Testis (tissue), 3 donors: ENCODE measurements around the gene PIGL. TPM values are rescaled to one million over a fixed set of nuclear protein-coding genes. Genes with fewer than 3 reads are reported as not detected.

Source experiments
- DNase-seq: peaks from one replicate; pipeline ENCODE4 v3.0.0-alpha.2; 2019
- H3K27ac ChIP-seq, 2 donors: fragments of 200-600 bp; sonication (generic); one replicate each; pipeline ENCODE4 v1.5.1; 2019
- H3K27me3 ChIP-seq: fragments of 200-600 bp; sonication (generic); one replicate; pipeline ENCODE4 v1.5.1; 2019
- H3K36me3 ChIP-seq: fragments of 200-600 bp; sonication (generic); one replicate; pipeline ENCODE4 v1.5.1; 2017; ENCODE audit warnings: low read depth; ENCODE audit errors: missing control alignments
- H3K4me1 ChIP-seq: fragments of 200-600 bp; sonication (generic); one replicate; pipeline ENCODE4 v1.5.1; 2019
- H3K4me3 ChIP-seq, 2 donors: fragments of 200-600 bp; sonication (generic); one replicate each; pipeline ENCODE4 v1.5.1; 2017 to 2019
- H3K9me3 ChIP-seq: fragments of 200-600 bp; sonication (generic); one replicate; pipeline ENCODE4 v1.5.1; 2017
- CTCF ChIP-seq, 3 experiments: fragments of 450-650 bp in 2 of 3; fragments of 200-600 bp in 1 of 3; sonication (generic) in 1 of 3; IDR thresholded peaks; one replicate each; pipeline ENCODE4 v1.5.1; 2016 to 2019; ENCODE audit warnings: antibody characterized with exemption in 3 of 3, mild to moderate bottlenecking in 2 of 3, moderate library complexity in 1 of 3
- POLR2A ChIP-seq: fragments of 450-650 bp; IDR thresholded peaks from one replicate; pipeline ENCODE4 v1.6.1; 2017; ENCODE audit warnings: antibody characterized with exemption, mild to moderate bottlenecking, moderate library complexity
- WGBS, 2 donors: methylation state at CpG; one replicate each; pipeline ENCODE4 v1.1.5; 2018; 5-methylcytosine and 5-hydroxymethylcytosine counted together
- intact Hi-C: fragments of 100-400 bp; cut with DNase I; formaldehyde crosslinking; loops from one replicate; pipeline ENCODE4 v1.15.1; 2023; ENCODE audit warnings: low total_unique reads
- polyA plus RNA-seq: library from polyadenylated mRNA; stranded (reverse); fragments of 350-450 nt; fragmentation: Illumina TruSeq; extraction: RNeasy Lipid Tissue Mini Kit (QIAGEN cat#74804); gene quantifications from one replicate; pipeline ENCODE4 v1.2.3, GENCODE V29; 2014; ENCODE audit warnings: low read depth, low replicate concordance; ENCODE audit not compliant: insufficient read depth
- total RNA-seq, 2 donors: library from RNA; depleted of rRNA; stranded (reverse); fragments of >200 nt; gene quantifications; one replicate each; pipeline ENCODE4 v1.2.3, GENCODE V29; 2016

The PIGL gene
- total and polyA plus RNA-seq, 3 donors from 2014 or later, result 31.3 to 93.9 (median 74.1) TPM

GRCh38 chr17:16313139-16314090 lies 96.4 kb downstream of the PIGL start:
- Histone ChIP-seq H3K9me3 (no peaks in the 10 kb centered on the region), H3K36me3 (no peaks in the 10 kb centered on the region), H3K4me3 (no peak overlapping the region), H3K27me3 (no peaks in the 10 kb centered on the region), H3K27ac (no peak overlapping the region), H3K4me1 (no peaks in the 10 kb centered on the region)
- WGBS, 2 donors, result 76 to 88% methylated on average over 7 of the region's 7 CpGs
- intact Hi-C loops, result no loop called here
- TF ChIP-seq POLR2A (no peak), CTCF (IDR thresholded peaks at IDR 0.05) (no peak)
- no peak for DNase-seq

- no peaks in the 10 kb centered on the region for H3K9me3 ChIP-seq
- H3K4me1 ChIP-seq, result no peaks in the 10 kb centered on the region
- TF ChIP-seq CTCF (IDR thresholded peaks at IDR 0.05) (no peak), POLR2A (no peak)
- H3K27ac ChIP-seq, result no peak overlapping the region
- H3K4me3 ChIP-seq, result no peak overlapping the region
- no peaks in the 10 kb centered on the region for H3K27me3 ChIP-seq
- no peaks in the 10 kb centered on the region for H3K36me3 ChIP-seq
- DNase-seq, result no peak
- intact Hi-C loops, result no loop called here
Measured at GRCh38 chr17:16314189-16314588, 97.2 kb downstream of the PIGL start.

- WGBS, 2 donors, result 92% methylated on average over 3 of the region's 3 CpGs
- H3K36me3 ChIP-seq, result no peaks in the 10 kb centered on the region
- H3K4me1 ChIP-seq, result no peaks in the 10 kb centered on the region
- no peaks in the 10 kb centered on the region for H3K27me3 ChIP-seq
- no peak overlapping the region for H3K4me3 ChIP-seq
- H3K27ac ChIP-seq, result no peak overlapping the region
- intact Hi-C loops, result no loop called here
- TF ChIP-seq CTCF (IDR thresholded peaks at IDR 0.05) (no peak), POLR2A (no peak)
- no peak for DNase-seq
- no peaks in the 10 kb centered on the region for H3K9me3 ChIP-seq
Measured at GRCh38 chr17:16314859-16315258, 97.8 kb downstream of the PIGL start.

GRCh38 chr17:16319969-16320368 lies 103.0 kb downstream of the PIGL start:
- Histone ChIP-seq H3K36me3 (no peaks in the 10 kb centered on the region), H3K9me3 (no peaks in the 10 kb centered on the region), H3K27me3 (no peaks in the 10 kb centered on the region), H3K4me3 (no peak overlapping the region), H3K27ac (no peak overlapping the region), H3K4me1 (no peaks in the 10 kb centered on the region)
- TF ChIP-seq CTCF (IDR thresholded peaks at IDR 0.05) (no peak), POLR2A (no peak)
- no peak for DNase-seq
- WGBS, 2 donors, result 79% methylated on average over 2 of the region's 3 CpGs
- intact Hi-C loops, result no loop called here

GRCh38 chr17:16322636-16323035 lies 105.6 kb downstream of the PIGL start:
- no peaks in the 10 kb centered on the region for H3K9me3 ChIP-seq
- no peaks in the 10 kb centered on the region for H3K36me3 ChIP-seq
- H3K4me1 ChIP-seq, result no peaks in the 10 kb centered on the region
- 91 to 96% methylated on average over 3 of the region's 3 CpGs for WGBS, 2 donors
- intact Hi-C loops, result no loop called here
- H3K27me3 ChIP-seq, result no peaks in the 10 kb centered on the region
- no peak overlapping the region for H3K4me3 ChIP-seq
- TF ChIP-seq CTCF (IDR thresholded peaks at IDR 0.05) (no peak), POLR2A (no peak)
- no peak overlapping the region for H3K27ac ChIP-seq
- no peak for DNase-seq
